Measurements from ENCODE around the gene SBF1.

DNA sequence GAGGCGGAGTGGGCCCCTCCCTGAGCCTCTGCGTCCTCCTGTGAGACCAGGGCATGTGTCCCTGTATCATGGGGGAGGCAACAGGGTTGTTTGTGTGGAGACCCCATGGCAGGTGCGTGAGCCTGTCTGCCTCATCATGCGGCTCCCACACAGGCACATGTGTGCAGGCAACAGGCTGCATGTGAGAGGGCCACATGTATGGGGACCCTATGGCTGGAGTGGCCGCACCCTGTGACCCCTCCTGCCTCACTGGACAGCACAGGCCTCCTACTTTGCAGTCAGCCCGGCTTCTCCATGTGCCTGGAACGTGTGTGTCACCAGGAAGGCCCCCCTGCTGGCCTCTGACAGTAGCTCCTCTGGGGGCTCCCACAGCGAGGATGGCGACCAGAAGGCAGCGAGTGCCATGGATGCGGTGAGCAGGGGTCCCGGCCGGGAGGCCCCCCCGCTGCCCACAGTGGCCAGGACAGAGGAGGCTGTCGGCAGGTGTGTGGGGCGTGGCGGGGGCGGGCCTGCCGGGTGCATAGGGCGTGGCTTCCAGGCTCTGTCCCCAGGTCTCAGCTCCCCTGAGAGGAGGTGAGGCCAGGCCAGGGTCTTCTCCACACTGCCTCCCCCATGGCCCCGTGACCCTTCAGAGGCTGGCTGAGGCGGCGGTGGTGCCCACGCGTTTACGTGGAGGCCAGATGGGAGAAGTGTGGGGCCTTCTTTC is 34.1 kb downstream of the SBF1 start:
- TF ChIP-seq, protein P1, sequence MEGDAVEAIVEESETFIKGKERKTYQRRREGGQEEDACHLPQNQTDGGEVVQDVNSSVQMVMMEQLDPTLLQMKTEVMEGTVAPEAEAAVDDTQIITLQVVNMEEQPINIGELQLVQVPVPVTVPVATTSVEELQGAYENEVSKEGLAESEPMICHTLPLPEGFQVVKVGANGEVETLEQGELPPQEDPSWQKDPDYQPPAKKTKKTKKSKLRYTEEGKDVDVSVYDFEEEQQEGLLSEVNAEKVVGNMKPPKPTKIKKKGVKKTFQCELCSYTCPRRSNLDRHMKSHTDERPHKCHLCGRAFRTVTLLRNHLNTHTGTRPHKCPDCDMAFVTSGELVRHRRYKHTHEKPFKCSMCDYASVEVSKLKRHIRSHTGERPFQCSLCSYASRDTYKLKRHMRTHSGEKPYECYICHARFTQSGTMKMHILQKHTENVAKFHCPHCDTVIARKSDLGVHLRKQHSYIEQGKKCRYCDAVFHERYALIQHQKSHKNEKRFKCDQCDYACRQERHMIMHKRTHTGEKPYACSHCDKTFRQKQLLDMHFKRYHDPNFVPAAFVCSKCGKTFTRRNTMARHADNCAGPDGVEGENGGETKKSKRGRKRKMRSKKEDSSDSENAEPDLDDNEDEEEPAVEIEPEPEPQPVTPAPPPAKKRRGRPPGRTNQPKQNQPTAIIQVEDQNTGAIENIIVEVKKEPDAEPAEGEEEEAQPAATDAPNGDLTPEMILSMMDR (IDR thresholded peaks at IDR 0.05) = no peak
- TF ChIP-seq POLR2A (IDR thresholded peaks at IDR 0.05) = no peak

Measured in transverse colon (tissue), 3 donors.